A549 (cell line): ENCODE measurements around the gene SCN4B.

Source experiments
- CTCF ChIP-seq: fragments of >200 bp; sonication (Bioruptor Twin); formaldehyde crosslinking; IDR thresholded peaks from 3 replicates; pipeline ENCODE4 v1.5.1; 2016
- HDAC2 ChIP-seq: fragments of 200-600 bp; sonication (generic); IDR thresholded peaks from 2 replicates; pipeline ENCODE4 v1.6.1; 2016
- MAZ ChIP-seq: fragments of 150-350 bp; IDR thresholded peaks from 2 replicates; pipeline ENCODE4 v1.6.1; 2014; ENCODE audit warnings: antibody characterized with exemption, low read depth, low read length, borderline replicate concordance
- MYC ChIP-seq: IDR thresholded peaks from 2 replicates; pipeline ENCODE4 v1.6.1; 2012; ENCODE audit warnings: mild to moderate bottlenecking, inconsistent platforms, low read length, improper control_type of control experiment, borderline replicate concordance
- PBX3 ChIP-seq: IDR thresholded peaks from 2 replicates; pipeline ENCODE4 v1.6.1; 2012
- PHF8 ChIP-seq: fragments of 200-600 bp; sonication (generic); IDR thresholded peaks from 2 replicates; pipeline ENCODE4 v1.6.1; 2016; ENCODE audit warnings: low read depth, mild to moderate bottlenecking, antibody characterized with exemption, moderate library complexity, borderline replicate concordance
- POLR2A ChIP-seq: IDR thresholded peaks from 2 replicates; pipeline ENCODE4 v1.6.1; 2012; ENCODE audit warnings: mild to moderate bottlenecking, low read length
- RCOR1 ChIP-seq: fragments of 150-350 bp; IDR thresholded peaks from 2 replicates; pipeline ENCODE4 v1.6.1; 2014; ENCODE audit warnings: antibody characterized with exemption, low read length, low read depth
- RNF2 ChIP-seq: fragments of 200-600 bp; sonication (generic); IDR thresholded peaks from 2 replicates; pipeline ENCODE4 v1.6.1; 2016; ENCODE audit warnings: low read depth, mild to moderate bottlenecking, antibody characterized with exemption, moderate library complexity, borderline replicate concordance
- SMC3 ChIP-seq: fragments of >200 bp; sonication (Bioruptor Twin); formaldehyde crosslinking; IDR thresholded peaks from 3 replicates; pipeline ENCODE4 v1.6.1; 2018; ENCODE audit warnings: inconsistent platforms
- TP53 ChIP-seq: fragments of 250-450 bp; sonication (Bioruptor Pico); IDR thresholded peaks from 2 replicates; pipeline ENCODE4 v1.5.0; 2021; ENCODE audit warnings: mild to moderate bottlenecking, moderate library complexity
- TF ChIP-seq, protein P1 (sequence below): fragments of 250-450 bp; sonication (Bioruptor Pico); IDR thresholded peaks from 2 replicates; pipeline ENCODE4 v1.5.0; 2021; ENCODE audit warnings: mild to moderate bottlenecking, moderate library complexity, borderline replicate concordance
- TF ChIP-seq, protein P2 (sequence below): fragments of 200-600 bp; sonication (generic); IDR thresholded peaks from 2 replicates; pipeline ENCODE4 v1.6.1; 2016; ENCODE audit warnings: antibody characterized with exemption, mild to moderate bottlenecking, moderate library complexity

DNA sequence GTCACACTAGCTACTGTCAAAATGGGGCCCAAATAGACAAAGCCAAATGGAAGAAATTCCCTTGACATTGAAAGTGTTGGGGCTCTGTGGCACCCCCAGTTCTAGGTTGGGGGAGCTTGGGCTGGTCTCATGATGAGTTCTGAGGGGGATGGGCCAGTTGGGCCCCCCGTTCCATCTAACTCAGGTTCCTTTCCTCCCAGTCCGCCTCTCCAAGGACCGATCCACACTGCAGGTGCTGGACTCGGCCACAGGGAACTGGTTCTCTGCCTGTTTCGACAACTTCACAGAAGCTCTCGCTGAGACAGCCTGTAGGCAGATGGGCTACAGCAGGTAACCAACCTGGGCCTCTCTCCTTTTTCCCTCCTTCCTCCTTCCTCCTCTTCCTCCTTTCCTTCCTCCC is 48.1 kb downstream of the SCN4B start:
- no peak for TF ChIP-seq TP53 (CRISPR knock-in tag)
- no peak for TF ChIP-seq RCOR1
- no peak for TF ChIP-seq MYC
- no peak for TF ChIP-seq RNF2
- TF ChIP-seq PBX3: no peak
- TF ChIP-seq PHF8: no peak
- TF ChIP-seq CTCF: no peak
- no peak for TF ChIP-seq POLR2A
- no peak for TF ChIP-seq MAZ
- TF ChIP-seq, protein P1, sequence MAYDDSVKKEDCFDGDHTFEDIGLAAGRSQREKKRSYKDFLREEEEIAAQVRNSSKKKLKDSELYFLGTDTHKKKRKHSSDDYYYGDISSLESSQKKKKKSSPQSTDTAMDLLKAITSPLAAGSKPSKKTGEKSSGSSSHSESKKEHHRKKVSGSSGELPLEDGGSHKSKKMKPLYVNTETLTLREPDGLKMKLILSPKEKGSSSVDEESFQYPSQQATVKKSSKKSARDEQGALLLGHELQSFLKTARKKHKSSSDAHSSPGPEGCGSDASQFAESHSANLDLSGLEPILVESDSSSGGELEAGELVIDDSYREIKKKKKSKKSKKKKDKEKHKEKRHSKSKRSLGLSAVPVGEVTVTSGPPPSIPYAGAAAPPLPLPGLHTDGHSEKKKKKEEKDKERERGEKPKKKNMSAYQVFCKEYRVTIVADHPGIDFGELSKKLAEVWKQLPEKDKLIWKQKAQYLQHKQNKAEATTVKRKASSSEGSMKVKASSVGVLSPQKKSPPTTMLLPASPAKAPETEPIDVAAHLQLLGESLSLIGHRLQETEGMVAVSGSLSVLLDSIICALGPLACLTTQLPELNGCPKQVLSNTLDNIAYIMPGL: no peak
- no peak for TF ChIP-seq SMC3
- TF ChIP-seq HDAC2: no peak
- TF ChIP-seq, protein P2, sequence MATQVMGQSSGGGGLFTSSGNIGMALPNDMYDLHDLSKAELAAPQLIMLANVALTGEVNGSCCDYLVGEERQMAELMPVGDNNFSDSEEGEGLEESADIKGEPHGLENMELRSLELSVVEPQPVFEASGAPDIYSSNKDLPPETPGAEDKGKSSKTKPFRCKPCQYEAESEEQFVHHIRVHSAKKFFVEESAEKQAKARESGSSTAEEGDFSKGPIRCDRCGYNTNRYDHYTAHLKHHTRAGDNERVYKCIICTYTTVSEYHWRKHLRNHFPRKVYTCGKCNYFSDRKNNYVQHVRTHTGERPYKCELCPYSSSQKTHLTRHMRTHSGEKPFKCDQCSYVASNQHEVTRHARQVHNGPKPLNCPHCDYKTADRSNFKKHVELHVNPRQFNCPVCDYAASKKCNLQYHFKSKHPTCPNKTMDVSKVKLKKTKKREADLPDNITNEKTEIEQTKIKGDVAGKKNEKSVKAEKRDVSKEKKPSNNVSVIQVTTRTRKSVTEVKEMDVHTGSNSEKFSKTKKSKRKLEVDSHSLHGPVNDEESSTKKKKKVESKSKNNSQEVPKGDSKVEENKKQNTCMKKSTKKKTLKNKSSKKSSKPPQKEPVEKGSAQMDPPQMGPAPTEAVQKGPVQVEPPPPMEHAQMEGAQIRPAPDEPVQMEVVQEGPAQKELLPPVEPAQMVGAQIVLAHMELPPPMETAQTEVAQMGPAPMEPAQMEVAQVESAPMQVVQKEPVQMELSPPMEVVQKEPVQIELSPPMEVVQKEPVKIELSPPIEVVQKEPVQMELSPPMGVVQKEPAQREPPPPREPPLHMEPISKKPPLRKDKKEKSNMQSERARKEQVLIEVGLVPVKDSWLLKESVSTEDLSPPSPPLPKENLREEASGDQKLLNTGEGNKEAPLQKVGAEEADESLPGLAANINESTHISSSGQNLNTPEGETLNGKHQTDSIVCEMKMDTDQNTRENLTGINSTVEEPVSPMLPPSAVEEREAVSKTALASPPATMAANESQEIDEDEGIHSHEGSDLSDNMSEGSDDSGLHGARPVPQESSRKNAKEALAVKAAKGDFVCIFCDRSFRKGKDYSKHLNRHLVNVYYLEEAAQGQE: no peak
